Erythroblast (primary cell): ENCODE data around the gene AQP9.

Experiments used
- GATA1 ChIP-seq: IDR thresholded peaks from 2 replicates; pipeline ENCODE4 v1.6.1; 2011; ENCODE audit warnings: low read depth, mild to moderate bottlenecking, control low read depth, low read length, moderate library complexity
- POLR2A ChIP-seq: IDR thresholded peaks from 2 replicates; pipeline ENCODE4 v1.6.1; 2011; ENCODE audit warnings: mild to moderate bottlenecking, low read length

DNA sequence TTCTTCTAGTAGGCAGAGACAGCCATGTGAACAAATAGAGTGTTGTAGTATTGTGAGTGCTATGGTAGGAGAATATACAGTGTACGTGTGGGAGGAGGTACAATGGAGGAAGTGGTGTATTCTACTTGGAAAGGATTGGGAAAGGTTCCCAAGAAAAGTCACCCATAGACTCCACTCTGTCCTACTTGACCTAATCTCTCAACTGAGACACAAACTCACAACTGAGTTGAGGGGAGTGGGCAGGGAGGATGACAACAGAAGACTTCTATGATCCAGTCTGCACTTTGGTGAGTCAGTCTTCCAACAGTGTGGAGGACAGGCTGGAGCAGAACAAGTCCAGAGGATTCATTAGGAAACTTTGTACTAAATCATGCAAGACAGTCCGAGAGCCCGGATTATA is 28.8 kb upstream of the AQP9 start:
- TF ChIP-seq POLR2A (no peak), GATA1 (no peak)
